Heart right ventricle (tissue), 16 donors: ENCODE results near the gene SHISA5. TPM values are rescaled to one million over a fixed set of nuclear protein-coding genes. Genes with fewer than 3 reads are reported as not detected.

ENCODE experiments used
- ATAC-seq, 8 donors: fragments of 200-7000 bp; cut with Tn5 transposase; one replicate each; pipeline ENCODE4 v1.9.1; 2020; ENCODE audit warnings: mild to moderate bottlenecking in 8 of 8, moderate library complexity in 8 of 8, moderate number of reproducible peaks in 1 of 8
- DNase-seq, 2 donors: peaks; one replicate each; pipeline ENCODE4 v3.0.0-alpha.2; 2020
- H3K27ac ChIP-seq, 10 donors: fragments of 200-600 bp; sonication (generic) in 2 of 10; one replicate each; pipeline versions ENCODE4 v1.5.0 to v1.8.0; 2020 to 2022; ENCODE audit warnings: mild to moderate bottlenecking in 3 of 10
- H3K27me3 ChIP-seq, 7 donors: fragments of 200-600 bp; one replicate each; pipeline ENCODE4 v1.8.0; 2021 to 2022; ENCODE audit warnings: mild to moderate bottlenecking in 2 of 7
- H3K36me3 ChIP-seq, 9 donors: fragments of 200-600 bp; sonication (generic) in 1 of 9; one replicate each; pipeline versions ENCODE4 v1.5.0 to v1.8.0; 2020 to 2022; ENCODE audit warnings: mild to moderate bottlenecking in 2 of 9
- H3K4me1 ChIP-seq, 9 donors: fragments of 200-600 bp; sonication (generic) in 1 of 9; one replicate each; pipeline versions ENCODE4 v1.5.0 to v1.8.0; 2020 to 2022; ENCODE audit warnings: mild to moderate bottlenecking in 4 of 9
- H3K4me3 ChIP-seq, 10 donors: fragments of 200-600 bp; sonication (generic) in 2 of 10; one replicate each; pipeline versions ENCODE4 v1.5.0 to v1.8.0; 2020 to 2022; ENCODE audit warnings: mild to moderate bottlenecking in 7 of 10, moderate library complexity in 2 of 10
- H3K9me3 ChIP-seq, 11 donors: fragments of 200-600 bp in 10 of 11; sonication (generic) in 2 of 11; one replicate each; pipeline versions ENCODE4 v1.5.0 to v1.8.0; 2013 to 2022; ENCODE audit warnings: mild to moderate bottlenecking in 2 of 11, control low read depth in 1 of 11, moderate library complexity in 1 of 11
- WGBS, 2 donors: extraction: QIAGEN DNeasy Blood & Tissue Kit; methylation state at CpG; one replicate each; pipeline ENCODE4 v1.1.7; 2013; ENCODE audit warnings: inconsistent platforms in 1 of 2; 5-methylcytosine and 5-hydroxymethylcytosine counted together
- intact Hi-C, 10 donors: fragments of 100-400 bp; cut with DNase I; formaldehyde crosslinking; loops; one replicate each; pipeline versions ENCODE4 v1.11.1 to v1.14.2; 2022
- polyA plus RNA-seq, 2 donors: library from polyadenylated mRNA; stranded (reverse); fragments of 200-250 nt; gene quantifications; one replicate each; pipeline ENCODE4 v1.2.3, GENCODE V29; 2013
- total RNA-seq, 10 donors: library from RNA; stranded (reverse); fragmentation: NEBNext Ultra II Directional in 3 of 10; extraction: Animal tissue kit (Norgen Biotek cat#: 25700) in 3 of 10; gene quantifications; one replicate each; pipeline versions ENCODE4 v1.2.1 to v1.2.4, GENCODE V29; 2021 to 2023
- TF ChIP-seq, protein P1 (sequence below), 9 donors: fragments of 200-600 bp; sonication (generic) in 2 of 9; IDR thresholded peaks; one replicate each; pipeline versions ENCODE4 v1.5.0 to v1.8.0; 2021 to 2022; ENCODE audit warnings: antibody characterized with exemption in 9 of 9, mild to moderate bottlenecking in 5 of 9, moderate library complexity in 1 of 9
- donor health status: Arrhythmogenic right ventricular cardiomyopathy.
- donor health status: ischemic (EF 13 %, LVEDD 7.1; RV severe dilation, severe dysfunction).
- donor health status: healthy with polysubstance abuse.
- donor health status: DM: no; HTN: yes; CAD: no.
- donor health status: DM: no; HTN: no; CAD: no.
- donor health status: ischemic (EF 25% LVEDD 6.9; RV normal size, moderate dysfunction).
- donor health status: ischemic (EF 25% LVEDD 5.7; RV mildly dilated, moderate dysfunction).
- donor health status: healthy.
- donor health status: DM: yes; HTN: yes; CAD: no.
- donor health status: Ischemic cardiomyopathy.
- donor health status: ischemic (EF 35%, LVEDD 5.7; RV mildly dilated, moderate dysfunction).
- donor health status: nonischemic (EF 11% LVEDD 7.7; RV severe dilation, severe dysfunction).
- donor health status: DM: yes; HTN: yes; CAD: no.
- donor health status: PGD.
- donor health status: ischemic (EF 29% LVEDD 5.4; RV normal size, mild dysfunction).
- donor health status: nonischemic (EF 23%, LVEDD 6.1; RV moderate dilation, normal function).

Gene SHISA5
- total and polyA plus RNA-seq, 12 donors: 34.6 to 95.3 (median 52.9) TPM

GRCh38 chr3:48446043-48446424 is 57.9 kb downstream of the SHISA5 start:
- Histone ChIP-seq H3K27me3 (no peaks in the 10 kb centered on the region), H3K4me3 (peak overlapping the region; percentile 63 to 91 (median 78)), H3K4me1 (peaks cover 4 to 40% (median 31%) of the 10 kb centered on the region in 9 donors), H3K36me3 (peaks cover 0 to 53% (median 5%) of the 10 kb centered on the region in 9 donors), H3K27ac (peak overlapping the region; percentile 52 to 94 (median 90)), H3K9me3 (no peaks in the 10 kb centered on the region)
- WGBS, 2 donors: 12 to 14% methylated on average over 6 of the region's 6 CpGs
- DNase-seq (no peak), ATAC-seq (peak in 2 of 8 donors; percentile 2 to 3)
- TF ChIP-seq, protein P1, sequence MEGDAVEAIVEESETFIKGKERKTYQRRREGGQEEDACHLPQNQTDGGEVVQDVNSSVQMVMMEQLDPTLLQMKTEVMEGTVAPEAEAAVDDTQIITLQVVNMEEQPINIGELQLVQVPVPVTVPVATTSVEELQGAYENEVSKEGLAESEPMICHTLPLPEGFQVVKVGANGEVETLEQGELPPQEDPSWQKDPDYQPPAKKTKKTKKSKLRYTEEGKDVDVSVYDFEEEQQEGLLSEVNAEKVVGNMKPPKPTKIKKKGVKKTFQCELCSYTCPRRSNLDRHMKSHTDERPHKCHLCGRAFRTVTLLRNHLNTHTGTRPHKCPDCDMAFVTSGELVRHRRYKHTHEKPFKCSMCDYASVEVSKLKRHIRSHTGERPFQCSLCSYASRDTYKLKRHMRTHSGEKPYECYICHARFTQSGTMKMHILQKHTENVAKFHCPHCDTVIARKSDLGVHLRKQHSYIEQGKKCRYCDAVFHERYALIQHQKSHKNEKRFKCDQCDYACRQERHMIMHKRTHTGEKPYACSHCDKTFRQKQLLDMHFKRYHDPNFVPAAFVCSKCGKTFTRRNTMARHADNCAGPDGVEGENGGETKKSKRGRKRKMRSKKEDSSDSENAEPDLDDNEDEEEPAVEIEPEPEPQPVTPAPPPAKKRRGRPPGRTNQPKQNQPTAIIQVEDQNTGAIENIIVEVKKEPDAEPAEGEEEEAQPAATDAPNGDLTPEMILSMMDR (IDR thresholded peaks at IDR 0.05): no peak
- intact Hi-C loops: loop anchor here in 1 of 10 donors (5.0 kb wide), 1 partner anchor 111 kb away; the partner anchor contains the start of gene PFKFB4

DNA sequence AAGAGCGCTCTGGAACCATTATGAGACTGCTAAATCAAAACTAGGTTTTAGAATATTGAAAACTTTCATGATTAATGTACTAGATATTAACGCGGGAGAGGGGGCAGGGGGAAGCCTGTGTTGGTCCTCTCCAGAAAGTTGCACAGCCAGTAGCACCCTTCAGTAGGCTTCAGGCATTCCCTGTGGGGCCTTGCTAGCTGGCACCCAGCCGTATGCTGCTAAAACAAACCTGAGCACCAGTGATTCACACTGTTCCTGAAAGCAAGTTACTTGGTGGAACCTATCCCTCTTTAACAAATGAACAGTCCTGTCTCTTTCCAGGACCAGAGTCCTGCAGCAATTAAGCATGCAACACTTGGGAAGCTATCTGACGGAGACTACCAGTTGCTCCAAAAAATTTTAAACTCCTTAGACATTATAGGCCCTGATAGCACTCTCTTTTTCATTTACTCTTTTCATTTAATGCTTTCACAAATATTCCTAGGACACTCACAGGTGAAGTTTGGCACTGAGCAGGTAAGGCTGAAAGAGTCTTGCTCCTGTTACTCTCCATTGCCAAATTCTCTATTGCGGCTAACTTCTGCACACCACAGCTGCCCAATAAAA is 58.6 kb downstream of the SHISA5 start:
- 72 to 86% methylated on average over 6 of the region's 6 CpGs for WGBS, 2 donors
- H3K4me3 ChIP-seq: peak overlapping the region in 3 of 10 donors; percentile 77 to 91 (median 87)
- intact Hi-C loops: loop anchor here in 1 of 10 donors (5.0 kb wide), 1 partner anchor 112 kb away; the partner anchor contains the start of gene PFKFB4
- no peak for ATAC-seq
- H3K36me3 ChIP-seq: peaks cover 0 to 46% (median 5%) of the 10 kb centered on the region in 9 donors
- peak overlapping the region in 2 of 10 donors; percentile 93 for H3K27ac ChIP-seq
- H3K27me3 ChIP-seq: no peaks in the 10 kb centered on the region
- H3K4me1 ChIP-seq: peaks cover 4 to 45% (median 36%) of the 10 kb centered on the region in 9 donors
- TF ChIP-seq, protein P1 (IDR thresholded peaks at IDR 0.05): no peak
- no peaks in the 10 kb centered on the region for H3K9me3 ChIP-seq
- no peak for DNase-seq

GRCh38 chr3:48441940-48442339 is 62.0 kb downstream of the SHISA5 start:
- H3K4me3 ChIP-seq: peak overlapping the region in 4 of 10 donors; percentile 84 to 99 (median 88)
- intact Hi-C loops: no loop called here
- DNase-seq (no peak), ATAC-seq (no peak)
- peaks cover 0 to 40% (median 5%) of the 10 kb centered on the region in 9 donors for H3K36me3 ChIP-seq
- 75 to 82% methylated on average over 6 of the region's 6 CpGs for WGBS, 2 donors
- H3K27me3 ChIP-seq: no peaks in the 10 kb centered on the region
- H3K9me3 ChIP-seq: no peaks in the 10 kb centered on the region
- TF ChIP-seq, protein P1 (IDR thresholded peaks at IDR 0.05): no peak
- peak overlapping the region in 1 of 10 donors; percentile 96 for H3K27ac ChIP-seq
- H3K4me1 ChIP-seq: peaks cover 0 to 42% (median 35%) of the 10 kb centered on the region in 9 donors

DNA sequence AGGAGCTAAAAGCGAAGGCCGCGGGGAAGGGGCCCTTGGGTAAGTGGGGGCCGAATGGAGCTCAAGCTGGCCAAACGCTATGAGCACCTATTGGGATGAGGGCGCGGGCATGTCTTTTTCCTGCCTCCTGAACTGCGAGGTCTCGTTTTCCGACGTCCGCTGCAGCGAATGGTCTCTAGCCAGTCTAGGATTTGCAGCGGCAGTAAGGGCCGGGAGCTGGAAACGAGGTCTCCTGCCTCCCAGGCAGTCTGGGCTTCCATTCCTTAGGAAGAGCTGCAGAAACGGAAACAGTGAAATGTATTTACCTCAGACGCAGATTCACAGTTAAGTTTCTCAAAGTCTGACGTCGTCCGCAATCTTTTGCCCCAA is 63.4 kb downstream of the SHISA5 start:
- DNase-seq: no peak
- no peaks in the 10 kb centered on the region for H3K27me3 ChIP-seq
- WGBS, 2 donors: 1% methylated on average over 21 of the region's 21 CpGs
- peaks cover 0 to 40% (median 5%) of the 10 kb centered on the region in 9 donors for H3K36me3 ChIP-seq
- peaks cover 0 to 40% (median 29%) of the 10 kb centered on the region in 9 donors for H3K4me1 ChIP-seq
- no peaks in the 10 kb centered on the region for H3K9me3 ChIP-seq
- H3K27ac ChIP-seq: peak overlapping the region; percentile 68 to 98 (median 96)
- TF ChIP-seq, protein P1 (IDR thresholded peaks at IDR 0.05): no peak
- peak in 6 of 8 donors; percentile 1 to 12 (median 8) for ATAC-seq
- H3K4me3 ChIP-seq: peak overlapping the region; percentile 71 to 99 (median 88)
- intact Hi-C loops: no loop called here
